Measurements from ENCODE around the gene ATAD3C.
A peak's percentile ranks its signal among the peaks of the same experiment; 100 is the strongest.
"Not testable (repeated sequence)": the region's sequence is repeated elsewhere in the genome, so short reads cannot be mapped to it uniquely, and the experiment has no call there.

ATAD3C gene

DNA sequence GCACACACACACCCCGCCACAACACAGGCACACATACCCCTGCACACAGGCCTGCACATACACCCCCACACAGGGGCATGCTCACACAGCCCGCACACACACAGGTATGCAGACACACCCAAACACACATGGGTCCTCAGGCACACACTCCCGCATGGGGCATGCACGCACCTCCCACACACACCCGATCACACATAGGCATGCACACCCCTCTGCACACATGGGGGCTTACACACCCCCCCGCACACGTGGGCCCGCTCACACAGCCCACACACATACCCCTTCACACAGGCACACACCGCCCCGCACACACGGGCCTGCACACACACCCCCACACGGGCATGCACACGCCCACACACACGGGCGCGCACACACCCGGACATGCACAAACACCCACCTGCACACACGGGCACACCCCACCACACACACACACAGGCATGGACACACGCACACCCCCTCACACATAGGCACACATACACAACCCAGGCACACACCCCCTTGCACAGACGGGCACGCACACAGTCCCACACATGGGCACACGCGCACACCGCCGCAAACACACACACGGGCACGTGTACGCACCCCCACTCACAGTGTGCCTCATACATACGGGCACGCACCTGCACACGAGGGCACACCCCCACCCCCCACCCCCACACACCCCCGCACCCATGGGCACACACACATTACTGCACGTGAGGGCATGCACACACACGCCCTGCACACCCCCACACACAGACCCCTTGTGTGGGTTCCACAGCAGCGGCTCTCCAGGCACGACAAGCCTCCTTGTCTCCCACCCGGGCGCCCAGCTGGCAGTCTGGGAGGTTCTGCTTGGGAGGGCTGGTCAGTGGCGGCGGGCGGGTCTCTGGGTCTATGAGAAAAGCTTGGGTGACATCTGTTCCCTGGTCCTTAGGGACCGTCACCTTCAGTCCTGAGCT, 30.3 kb downstream of the ATAD3C start:
- DNase-seq = no peak

DNA sequence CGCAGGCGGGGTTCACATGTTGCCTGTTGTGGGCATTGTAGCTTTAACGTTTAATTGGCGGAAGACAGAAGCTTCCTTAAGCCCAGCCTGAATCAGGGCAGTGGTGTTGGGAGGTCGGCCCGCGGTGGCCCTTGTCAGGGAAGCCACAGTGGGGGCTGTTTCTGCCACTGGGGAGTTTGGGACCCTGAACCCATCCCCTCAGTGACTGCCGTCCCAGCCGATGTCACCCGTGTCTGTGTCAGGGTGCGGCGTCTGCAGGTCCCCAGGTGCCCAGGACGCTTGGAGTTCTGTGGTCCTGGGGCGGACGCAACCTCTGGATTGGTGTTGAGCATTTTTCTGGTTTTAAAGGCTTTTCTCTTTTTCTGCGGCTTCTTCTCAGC, 31.0 kb downstream of the ATAD3C start:
- not testable (repeated sequence) for DNase-seq

DNA sequence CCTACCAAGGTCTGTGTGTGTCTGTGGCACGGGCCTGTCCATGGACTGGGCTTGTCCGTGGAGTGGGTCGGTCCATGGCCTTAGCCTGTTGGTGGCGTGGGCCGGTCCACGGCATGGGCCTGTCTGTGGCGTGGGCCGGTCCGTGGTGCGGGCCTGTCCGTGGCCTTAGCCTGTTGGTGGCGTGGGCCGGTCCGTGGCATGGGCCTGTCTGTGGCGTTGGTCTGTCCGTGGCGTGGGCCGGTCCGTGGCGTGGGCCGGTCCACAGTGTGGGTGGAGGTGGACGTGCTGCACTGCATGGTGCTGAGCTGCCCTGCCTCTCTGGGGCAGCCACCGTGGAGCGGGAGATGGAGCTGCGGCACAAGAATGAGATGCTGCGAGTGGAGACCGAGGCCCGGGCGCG, 32.3 kb downstream of the ATAD3C start:
- DNase-seq = not testable (repeated sequence)

DNA sequence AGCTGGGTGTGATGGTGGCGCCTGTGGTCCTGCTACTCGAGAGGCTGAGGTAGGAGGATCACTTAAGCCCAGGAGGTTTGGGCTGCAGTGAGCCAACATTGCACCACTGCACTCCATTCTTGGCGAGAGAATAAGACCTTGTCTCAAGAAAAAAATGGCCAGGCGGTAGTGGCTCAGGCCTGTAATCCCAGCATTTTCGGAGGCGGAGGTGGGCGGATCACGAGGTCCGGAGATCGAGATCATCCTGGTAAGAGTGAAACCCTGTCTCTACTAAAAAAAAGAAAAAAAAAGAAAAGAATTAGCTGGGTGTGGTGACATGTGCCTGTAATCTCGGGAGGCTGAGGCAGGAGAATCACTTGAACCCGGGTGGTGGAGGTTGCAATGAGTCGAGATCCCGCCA, 33.4 kb downstream of the ATAD3C start:
- DNase-seq = no peak

DNA sequence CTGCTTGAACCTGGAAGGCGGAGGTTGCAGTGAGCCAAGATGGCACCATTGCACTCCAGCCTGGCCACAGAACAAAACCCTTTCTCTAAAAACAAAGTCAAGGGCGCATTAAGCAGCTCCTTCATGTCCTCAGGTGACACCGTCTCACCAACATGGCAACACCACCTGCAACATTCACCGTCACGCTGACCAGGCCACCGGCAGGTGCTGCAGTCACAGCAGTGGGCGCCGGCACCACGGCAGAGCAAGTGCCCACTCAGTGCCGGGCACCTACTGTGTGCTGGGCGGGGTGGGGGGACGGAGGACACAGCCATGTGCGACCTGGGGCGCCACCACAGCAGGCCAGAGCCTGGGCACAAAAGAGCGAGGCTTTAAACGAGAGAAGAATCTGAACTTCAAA, 34.2 kb downstream of the ATAD3C start:
- no peak for DNase-seq

DNA sequence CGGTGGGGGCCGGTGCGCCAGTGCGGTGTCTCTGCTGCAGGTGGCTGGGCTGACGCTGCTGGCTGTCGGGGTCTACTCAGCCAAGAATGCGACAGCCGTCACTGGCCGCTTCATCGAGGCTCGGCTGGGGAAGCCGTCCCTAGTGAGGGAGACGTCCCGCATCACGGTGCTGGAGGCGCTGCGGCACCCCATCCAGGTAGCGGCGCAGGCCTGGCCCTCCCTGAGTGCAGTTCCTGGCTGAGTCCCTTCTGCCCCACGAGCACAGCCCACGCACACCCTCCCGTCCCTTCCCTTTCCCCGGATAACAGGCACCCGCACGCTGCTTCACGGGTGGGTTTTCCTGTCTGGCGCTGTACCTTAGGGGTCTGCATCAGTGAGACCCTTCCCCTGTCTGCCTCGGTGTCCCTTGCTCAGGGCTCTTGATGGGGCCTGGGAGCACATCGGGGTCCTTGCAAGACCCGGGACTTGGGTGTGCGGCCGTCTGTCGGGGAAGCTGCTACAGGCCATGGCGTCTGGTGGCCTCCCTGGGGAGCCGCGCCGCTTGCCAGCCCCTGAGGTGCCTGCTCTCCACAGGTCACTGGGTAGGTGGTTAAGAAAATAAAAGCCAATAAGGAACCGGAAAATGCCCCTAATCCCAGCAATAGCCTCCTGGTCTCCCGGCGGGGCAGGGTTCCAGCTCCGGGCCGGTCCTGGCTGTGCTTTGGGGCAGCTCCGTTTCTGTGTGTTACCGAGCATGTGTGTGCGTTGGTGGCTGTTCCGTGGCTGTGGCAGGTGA, 35.7 kb downstream of the ATAD3C start:
- DNase-seq = not testable (repeated sequence)

DNA sequence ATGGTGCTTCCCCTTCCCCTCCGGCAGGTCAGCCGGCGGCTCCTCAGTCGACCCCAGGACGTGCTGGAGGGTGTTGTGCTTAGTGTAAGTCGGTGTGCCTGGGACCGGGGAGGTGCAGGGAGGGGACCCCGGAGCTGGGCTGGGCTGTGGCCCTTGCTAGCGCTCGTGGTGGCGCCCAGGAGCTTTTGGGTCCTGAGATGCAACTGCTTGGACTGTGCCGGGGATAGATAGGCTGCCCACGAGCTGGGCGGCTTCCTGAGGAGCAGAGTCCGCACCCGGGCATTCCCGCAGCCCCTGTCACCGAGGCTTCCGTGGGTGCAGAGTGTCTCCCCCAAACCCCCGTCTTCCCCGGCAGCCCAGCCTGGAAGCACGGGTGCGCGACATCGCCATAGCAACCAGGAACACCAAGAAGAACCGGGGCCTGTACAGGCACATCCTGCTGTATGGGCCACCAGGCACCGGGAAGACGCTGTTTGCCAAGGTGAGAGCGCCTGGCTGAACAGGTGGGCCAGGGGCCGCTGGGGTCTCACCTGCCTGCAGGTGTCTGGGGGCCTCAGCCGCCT, 36.3 kb downstream of the ATAD3C start:
- DNase-seq = not testable (repeated sequence)

DNA sequence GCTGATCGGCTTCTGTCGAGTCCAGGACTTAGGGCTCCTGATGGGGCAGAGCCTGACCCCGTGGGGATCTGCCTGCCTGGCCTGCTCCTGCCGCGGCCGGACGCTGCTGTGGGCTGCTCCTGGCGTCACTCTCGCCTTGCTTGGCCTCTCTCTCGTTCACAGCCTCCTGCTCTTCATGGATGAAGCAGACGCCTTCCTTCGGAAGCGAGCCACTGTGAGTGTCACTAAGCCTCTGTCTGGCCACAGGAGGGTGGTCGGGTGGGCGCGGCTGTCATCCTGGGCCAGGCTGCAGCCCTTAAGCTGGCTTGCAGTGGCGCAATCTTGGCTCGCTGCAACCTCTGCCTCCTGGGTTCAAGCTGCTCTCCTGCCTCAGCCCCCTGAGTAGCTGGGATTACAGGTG, 38.2 kb downstream of the ATAD3C start:
- DNase-seq = no peak

DNA sequence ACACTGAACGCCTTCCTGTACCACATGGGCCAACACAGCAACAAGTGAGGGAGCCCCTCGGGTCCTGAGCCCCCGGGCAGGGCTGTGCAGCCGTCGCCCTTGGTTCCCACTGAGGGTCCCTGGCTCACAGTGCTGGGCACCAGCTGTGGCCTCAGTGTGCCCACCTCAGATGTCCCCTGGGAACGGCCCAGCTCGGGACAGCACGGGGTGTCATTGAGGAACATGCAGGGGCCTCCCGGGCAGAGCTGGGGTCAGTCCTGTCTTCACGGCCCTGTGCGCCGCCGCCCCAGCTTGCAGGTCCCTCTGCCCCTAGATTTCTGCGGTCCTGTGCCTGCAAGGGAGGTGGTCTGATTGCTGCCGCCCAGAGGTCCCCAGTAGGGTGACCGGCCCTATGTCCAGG, 39.7 kb downstream of the ATAD3C start:
- no peak for DNase-seq

DNA sequence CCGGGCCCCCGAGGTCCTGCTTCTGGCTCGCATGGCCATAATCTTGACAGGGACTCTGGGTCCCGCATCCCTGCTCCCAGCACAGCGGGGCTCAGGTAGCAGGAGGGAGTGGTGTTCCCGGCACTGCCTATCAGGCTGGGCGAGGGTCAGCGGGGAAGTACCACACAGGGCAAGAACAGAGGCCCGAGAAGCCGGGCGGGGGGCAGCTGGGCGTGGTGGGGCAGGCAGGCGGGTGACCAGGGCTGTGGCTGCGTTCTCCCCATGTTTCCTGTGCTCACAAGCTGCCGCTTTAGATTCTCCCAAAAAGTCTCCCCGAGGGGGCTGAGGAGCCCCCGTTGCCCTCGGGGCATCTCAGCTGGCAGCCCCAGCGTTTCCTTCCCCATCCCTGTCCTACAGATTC, 40.4 kb downstream of the ATAD3C start:
- no peak for DNase-seq

DNA sequence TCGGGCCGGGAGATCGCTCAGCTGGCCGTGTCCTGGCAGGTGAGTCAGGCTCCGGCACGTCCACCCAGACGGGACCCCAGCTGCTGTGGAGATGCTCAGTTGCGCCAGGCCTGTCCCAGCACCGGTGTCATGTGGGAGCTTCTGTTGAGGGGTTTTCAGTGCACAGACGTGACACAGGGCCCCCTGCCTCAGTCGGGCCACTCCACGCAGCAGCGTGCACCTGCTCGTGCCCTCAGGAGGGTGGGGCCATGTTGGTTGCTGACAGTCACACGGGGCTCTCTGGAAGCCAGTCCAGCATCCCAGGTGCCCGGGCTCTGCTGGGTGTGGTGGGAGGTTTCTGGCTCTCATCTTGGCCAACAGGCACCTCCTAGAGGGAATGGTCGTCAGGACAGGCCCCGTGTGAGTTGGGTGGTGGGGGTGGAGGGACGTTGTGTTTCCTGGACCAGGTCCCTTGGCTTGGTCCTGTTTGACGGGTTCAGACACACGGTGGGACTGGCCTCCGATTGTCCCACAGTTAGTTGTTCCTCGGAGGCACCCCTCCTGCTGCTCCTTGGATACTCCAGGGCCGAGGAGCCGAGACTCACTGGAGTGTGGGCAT, 41.2 kb downstream of the ATAD3C start:
- DNase-seq = no peak

DNA sequence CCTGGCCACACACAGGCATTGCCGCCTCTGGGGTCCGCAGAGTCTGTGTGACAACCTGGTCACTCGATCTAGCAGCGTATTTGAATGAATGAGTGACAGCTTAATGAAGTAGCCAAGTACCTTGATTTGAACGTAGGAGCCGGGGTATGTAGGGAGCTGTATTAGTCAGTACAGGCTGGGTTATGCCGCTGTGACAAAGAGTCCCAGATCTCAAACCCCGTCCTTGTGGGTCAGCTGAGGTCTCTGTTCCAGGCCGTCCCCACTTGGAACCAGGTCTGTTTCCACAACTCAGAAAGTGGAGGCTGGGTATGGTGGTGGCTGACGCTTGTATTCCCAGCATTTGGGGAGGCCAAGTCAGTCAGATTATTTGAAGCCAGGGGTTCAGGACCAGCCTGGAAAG, 42.1 kb downstream of the ATAD3C start:
- no peak for DNase-seq

DNA sequence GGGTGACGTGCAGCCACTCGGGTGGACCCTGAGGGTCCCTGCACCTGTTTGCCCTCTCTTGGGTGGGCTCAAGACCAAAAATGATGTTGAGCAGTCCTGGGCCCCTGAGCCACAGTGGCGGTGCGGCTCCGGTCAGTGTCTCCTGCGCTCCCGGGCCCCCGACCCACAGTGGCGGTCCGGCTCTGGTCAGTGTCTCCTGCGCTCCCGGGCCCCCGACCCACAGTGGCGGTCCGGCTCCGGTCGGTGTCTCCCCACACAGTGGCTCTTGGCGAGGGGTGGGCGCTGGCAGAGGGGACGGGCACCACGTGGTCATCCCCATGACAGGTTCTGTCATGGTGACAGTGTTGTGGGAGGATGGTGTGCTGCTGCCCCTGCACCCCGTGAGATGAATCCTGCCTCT, 44.8 kb downstream of the ATAD3C start:
- DNase-seq = not testable (repeated sequence)

DNA sequence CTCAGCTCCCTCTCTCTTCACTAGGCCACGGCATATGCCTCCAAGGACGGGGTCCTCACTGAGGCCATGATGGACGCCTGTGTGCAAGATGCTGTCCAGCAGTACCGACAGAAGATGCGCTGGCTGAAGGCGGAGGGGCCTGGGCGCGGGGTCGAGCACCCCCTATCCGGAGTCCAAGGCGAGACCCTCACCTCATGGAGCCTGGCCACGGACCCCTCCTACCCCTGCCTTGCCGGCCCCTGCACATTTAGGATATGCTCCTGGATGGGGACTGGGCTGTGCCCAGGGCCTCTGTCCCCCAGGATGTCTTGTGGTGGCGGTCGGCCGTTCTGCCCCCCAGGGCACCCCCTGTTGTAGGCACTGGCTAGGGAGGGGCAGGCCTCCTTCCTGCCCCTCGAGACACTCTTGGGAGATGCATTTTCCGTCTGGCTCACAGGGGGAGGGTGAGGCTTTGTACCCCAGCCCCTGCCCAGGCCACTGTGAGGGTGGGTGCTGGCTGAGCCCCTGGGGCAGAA, 46.0 kb downstream of the ATAD3C start:
- not testable (repeated sequence) for DNase-seq

DNA sequence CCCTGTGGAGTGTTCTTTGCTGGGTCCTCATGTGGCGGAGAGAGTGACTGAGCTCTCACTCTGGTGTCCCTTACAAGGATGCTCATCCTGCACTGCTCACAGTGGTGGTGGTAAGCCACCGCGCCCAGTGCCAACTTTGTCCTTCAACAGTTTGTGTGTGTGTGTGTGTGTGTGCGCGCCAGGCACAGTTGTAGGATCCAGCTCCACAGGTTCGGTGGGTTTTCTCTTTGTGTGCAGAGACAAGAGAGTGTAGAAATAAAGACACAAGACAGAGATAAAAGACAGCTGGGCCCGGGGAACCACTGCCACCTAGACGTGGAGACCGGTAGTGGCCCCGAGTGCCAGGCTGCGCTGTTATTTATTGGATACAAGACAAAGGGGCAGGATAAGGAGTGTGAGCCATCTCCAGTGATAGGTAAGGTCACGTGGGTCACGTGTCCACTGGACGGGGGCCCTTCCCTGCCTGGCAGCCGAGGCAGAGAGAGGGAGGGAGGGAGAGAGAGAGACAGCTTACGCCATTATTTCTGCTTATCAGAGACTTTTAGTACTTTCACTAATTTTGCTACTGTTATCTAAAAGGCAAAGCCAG, 55.4 kb downstream of the ATAD3C start:
- peak; percentile 22 to 70 for DNase-seq

DNA sequence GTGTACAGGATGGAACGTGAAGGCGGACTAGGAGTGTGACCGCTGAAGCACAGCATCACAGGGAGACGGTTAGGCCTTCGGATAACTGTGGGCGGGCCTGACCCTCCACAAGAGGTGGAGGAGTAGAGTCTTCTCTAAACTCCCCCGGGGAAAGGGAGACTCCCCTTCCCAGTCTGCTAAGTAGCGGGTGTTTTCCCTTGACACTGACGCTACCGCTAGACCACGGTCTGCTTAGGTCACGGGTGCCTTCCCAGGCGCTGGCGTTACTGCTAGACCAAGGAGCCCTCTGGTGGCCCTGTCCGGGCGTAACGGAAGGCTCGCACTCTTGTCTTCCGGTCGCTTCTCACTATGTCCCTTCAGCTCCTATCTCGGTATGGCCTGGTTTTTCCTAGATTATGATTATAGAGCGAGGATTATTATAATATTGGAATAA, 55.9 kb downstream of the ATAD3C start:
- peak in 1 of 2 experiments; percentile 49 for DNase-seq

DNA sequence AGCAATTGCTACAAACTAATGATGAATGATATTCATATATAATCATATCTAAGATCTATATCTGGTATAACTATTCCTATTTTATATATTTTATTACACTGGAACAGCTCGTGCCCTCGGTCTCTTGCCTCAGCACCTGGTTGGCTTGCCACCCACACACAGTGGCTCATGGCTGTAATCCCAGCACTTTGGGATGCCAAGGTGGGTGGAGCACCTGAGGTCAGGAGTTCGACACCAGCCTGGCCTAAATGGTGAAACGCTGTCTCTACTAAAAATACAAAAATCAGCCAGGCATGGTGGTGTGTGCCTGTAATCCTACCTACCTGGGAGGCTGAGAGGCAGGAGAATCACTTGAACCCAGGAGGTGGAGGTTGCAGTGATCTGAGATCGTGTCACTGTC, 56.3 kb downstream of the ATAD3C start:
- not testable (repeated sequence) for DNase-seq

DNA sequence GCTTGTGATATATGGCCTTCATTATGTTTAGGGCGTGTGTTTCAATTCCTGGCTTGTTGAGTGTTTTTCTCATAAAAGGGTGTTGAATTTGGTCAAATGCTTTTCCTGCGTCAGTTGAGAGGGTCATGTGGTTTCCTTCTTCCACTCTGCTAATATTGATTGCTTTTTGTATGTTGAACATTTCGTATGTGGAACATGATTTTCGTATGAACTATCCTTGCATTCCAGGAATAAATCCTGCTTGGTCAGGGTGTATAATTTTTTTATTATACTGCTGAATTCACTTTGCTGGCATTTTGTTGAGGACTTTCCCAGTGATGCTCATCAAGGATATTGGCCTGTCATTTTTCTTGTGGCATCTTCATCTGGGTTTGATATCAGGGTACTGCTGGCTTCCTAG, 57.8 kb downstream of the ATAD3C start:
- no peak for DNase-seq

DNA sequence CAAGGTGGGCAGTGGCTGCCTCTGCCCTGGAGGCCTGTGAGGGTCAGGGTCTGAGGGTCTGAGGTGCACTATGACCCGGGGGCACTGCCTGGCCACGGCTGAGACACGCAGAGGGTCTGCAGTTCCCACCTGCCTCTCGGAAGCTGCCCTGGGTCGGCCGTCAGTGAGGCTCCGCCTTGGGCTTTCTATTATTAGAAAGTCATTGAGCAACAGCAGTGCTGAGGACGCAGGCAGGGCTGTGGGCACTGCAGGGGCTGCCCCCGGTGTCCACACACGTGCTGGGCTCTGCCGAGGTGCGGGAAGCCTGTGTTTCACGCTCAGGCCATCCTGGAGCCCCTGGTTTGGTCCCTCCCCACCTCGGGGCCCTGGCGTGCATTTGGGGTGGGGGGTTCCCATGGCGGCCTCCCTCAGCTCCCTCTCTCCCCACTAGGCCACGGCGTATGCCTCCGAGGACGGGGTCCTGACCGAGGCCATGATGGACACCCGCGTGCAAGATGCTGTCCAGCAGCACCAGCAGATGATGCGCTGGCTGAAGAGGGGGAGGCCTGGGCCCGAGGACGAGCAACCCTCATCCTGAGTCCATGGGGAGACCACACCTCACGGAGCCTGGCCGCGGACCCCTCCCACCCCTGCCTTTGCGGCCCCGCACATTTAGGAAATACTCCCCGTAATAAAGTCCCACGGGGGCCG, 59.4 kb downstream of the ATAD3C start:
- not testable (repeated sequence) for DNase-seq

DNA sequence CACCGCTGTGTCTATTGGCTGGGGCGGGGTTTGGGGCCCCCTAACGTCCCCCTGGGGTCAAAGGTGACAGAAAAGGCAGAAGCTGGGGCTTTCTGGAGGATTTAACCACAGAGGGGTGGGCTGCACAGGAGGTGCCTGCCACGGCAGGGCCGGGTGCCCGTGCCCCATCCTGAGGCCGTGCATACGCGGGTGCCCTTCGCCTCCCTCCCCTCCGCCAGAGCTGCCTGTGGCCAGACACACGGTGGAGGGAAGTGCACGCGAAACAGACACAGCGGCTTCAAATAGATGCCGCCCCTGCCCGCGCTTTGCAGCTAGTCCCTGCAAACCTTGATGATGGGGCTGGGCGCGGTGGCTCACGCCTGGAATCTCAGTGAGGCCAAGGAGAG, 60.0 kb downstream of the ATAD3C start:
- DNase-seq = not testable (repeated sequence)

DNA sequence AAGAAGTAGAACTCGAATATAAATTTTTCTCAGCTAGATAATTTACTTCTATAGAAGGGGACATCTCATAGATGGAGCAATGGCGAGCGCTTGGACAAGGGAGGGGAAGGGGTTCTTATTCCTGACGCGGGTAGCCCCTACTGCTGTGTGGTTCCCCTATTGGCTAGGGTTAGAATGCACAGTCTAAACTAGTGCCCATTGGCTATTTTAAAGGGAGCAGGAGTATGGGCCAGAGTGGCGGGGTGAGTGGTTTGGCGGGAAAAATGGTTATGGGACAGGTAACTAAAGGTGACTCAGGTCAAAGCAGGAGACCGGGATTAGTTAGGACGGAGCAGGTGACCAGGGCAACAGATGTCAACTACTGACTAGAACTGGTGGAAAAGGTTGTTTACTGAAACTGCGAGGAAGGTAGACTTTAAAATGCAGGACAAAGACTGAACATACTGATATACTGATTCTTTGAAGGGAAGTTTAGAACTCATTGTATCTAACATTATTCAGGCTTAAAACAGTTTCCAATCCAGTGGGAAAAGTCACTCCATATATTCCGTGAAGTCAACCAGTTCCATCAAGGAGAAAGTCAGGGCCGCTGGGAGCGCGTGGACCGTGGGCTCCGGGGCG, 61.5 kb downstream of the ATAD3C start:
- no peak for DNase-seq
